ENCODE data around the gene MYL5. TPM values are rescaled to one million over a fixed set of nuclear protein-coding genes. Genes with fewer than 3 reads are reported as not detected.
A peak's percentile ranks its signal among the peaks of the same experiment; 100 is the strongest.

The MYL5 gene
- total RNA-seq, 1 donor from 2014 or later: 17.5 TPM

- H3K36me3 Mint-ChIP-seq (ENCODE audit: low read depth, unreplicated experiment): peaks cover 16% of the 10 kb centered on the region
- peak overlapping the region; percentile 40 for H3K4me3 Mint-ChIP-seq (ENCODE audit: unreplicated experiment)
- H3K27me3 Mint-ChIP-seq (ENCODE audit: low read depth, unreplicated experiment): no peaks in the 10 kb centered on the region
- H3K79me2 ChIP-seq (ENCODE audit: insufficient read depth, low read length): peaks cover 93% of the 10 kb centered on the region
- H3K27ac Mint-ChIP-seq (ENCODE audit: unreplicated experiment): no peak overlapping the region
- no peak for DNase-seq (ENCODE audit: low read depth)
- no peak overlapping the region for H2AFZ ChIP-seq (ENCODE audit: low read depth, low read length)
- H3K4me3 ChIP-seq (ENCODE audit: insufficient read depth, low read depth, low read length): no peak overlapping the region
- H3K27ac ChIP-seq (ENCODE audit: low read depth, low read length): no peak overlapping the region
- no peaks in the 10 kb centered on the region for H3K9me3 ChIP-seq (ENCODE audit: insufficient read depth, low read depth, low read length)
- FAIRE-seq: no peak
- peaks cover 2% of the 10 kb centered on the region for H3K9me3 Mint-ChIP-seq (ENCODE audit: unreplicated experiment)
- no peaks in the 10 kb centered on the region for H3K27me3 ChIP-seq (ENCODE audit: insufficient read depth, low read length)
- TF ChIP-seq CTCF (IDR thresholded peaks at IDR 0.05; ENCODE audit: insufficient read depth, low read depth, low read length) (no peak), EZH2 (IDR thresholded peaks at IDR 0.05; ENCODE audit: insufficient read depth, low read length) (no peak)
- H4K20me1 ChIP-seq (ENCODE audit: insufficient read depth, low read length): peaks cover 76% of the 10 kb centered on the region
- peaks cover 3% of the 10 kb centered on the region for H3K36me3 ChIP-seq (ENCODE audit: insufficient read depth, low read length)
- peaks cover 4% of the 10 kb centered on the region for H3K4me1 ChIP-seq (ENCODE audit: insufficient read depth, low read length)
- H3K4me2 ChIP-seq (ENCODE audit: low read length): no peak overlapping the region
- peaks cover 23% of the 10 kb centered on the region for H3K4me1 Mint-ChIP-seq (ENCODE audit: low read depth, unreplicated experiment)
- no peak overlapping the region for H3K9ac ChIP-seq (ENCODE audit: low read length)
These were observed 45.9 kb downstream of the MYL5 start for GRCh38 chr4:720111-720860.

- H3K9me3 Mint-ChIP-seq (ENCODE audit: unreplicated experiment): peaks cover 2% of the 10 kb centered on the region
- no peak overlapping the region for H3K27ac ChIP-seq (ENCODE audit: low read depth, low read length)
- H4K20me1 ChIP-seq (ENCODE audit: insufficient read depth, low read length): peaks cover 88% of the 10 kb centered on the region
- peaks cover 97% of the 10 kb centered on the region for H3K79me2 ChIP-seq (ENCODE audit: insufficient read depth, low read length)
- H3K27ac Mint-ChIP-seq (ENCODE audit: unreplicated experiment): peak overlapping the region; percentile 69
- no peak overlapping the region for H3K4me2 ChIP-seq (ENCODE audit: low read length)
- H3K9me3 ChIP-seq (ENCODE audit: insufficient read depth, low read depth, low read length): no peaks in the 10 kb centered on the region
- H3K4me3 Mint-ChIP-seq (ENCODE audit: unreplicated experiment): no peak overlapping the region
- DNase-seq (ENCODE audit: low read depth) (no peak), FAIRE-seq (no peak)
- peaks cover 3% of the 10 kb centered on the region for H3K36me3 ChIP-seq (ENCODE audit: insufficient read depth, low read length)
- no peaks in the 10 kb centered on the region for H3K27me3 ChIP-seq (ENCODE audit: insufficient read depth, low read length)
- H3K27me3 Mint-ChIP-seq (ENCODE audit: low read depth, unreplicated experiment): no peaks in the 10 kb centered on the region
- peaks cover 4% of the 10 kb centered on the region for H3K4me1 ChIP-seq (ENCODE audit: insufficient read depth, low read length)
- H2AFZ ChIP-seq (ENCODE audit: low read depth, low read length): no peak overlapping the region
- H3K4me3 ChIP-seq (ENCODE audit: insufficient read depth, low read depth, low read length): no peak overlapping the region
- TF ChIP-seq CTCF (IDR thresholded peaks at IDR 0.05; ENCODE audit: insufficient read depth, low read depth, low read length): no peak
- no peak for TF ChIP-seq EZH2 (IDR thresholded peaks at IDR 0.05; ENCODE audit: insufficient read depth, low read length)
- H3K36me3 Mint-ChIP-seq (ENCODE audit: low read depth, unreplicated experiment): peaks cover 15% of the 10 kb centered on the region
- H3K9ac ChIP-seq (ENCODE audit: low read length): no peak overlapping the region
- H3K4me1 Mint-ChIP-seq (ENCODE audit: low read depth, unreplicated experiment): peaks cover 25% of the 10 kb centered on the region
These were observed 47.2 kb downstream of the MYL5 start for GRCh38 chr4:721261-722168.
